H1 (cell line): ENCODE results near the gene SLC16A9. TPM values are rescaled to one million over a fixed set of nuclear protein-coding genes. Genes with fewer than 3 reads are reported as not detected.
A peak's percentile ranks its signal among the peaks of the same experiment; 100 is the strongest.

ENCODE experiments used
- CTCF ChIA-PET: fragments of 300-600 bp; sonication (Branson Sonifier 250); formaldehyde crosslinking; loops from one replicate; lab custom pipeline; 2021; ENCODE audit not compliant: partially characterized antibody; lab: Charles Lee
- POLR2A ChIA-PET: fragments of 300-600 bp; sonication (Branson Sonifier 250); formaldehyde crosslinking; loops from one replicate; lab custom pipeline; 2021; ENCODE audit warnings: inconsistent platforms; ENCODE audit not compliant: partially characterized antibody; lab: Charles Lee
- DNase-seq, 2 experiments: peaks; one replicate each; pipeline versions ENCODE4 v3.0.0 to v3.0.0-alpha.2; 2010 to 2022; ENCODE audit warnings: low spot score in 2 of 2, low read depth in 1 of 2, mixed read lengths in 1 of 2
- FAIRE-seq: peaks from 2 replicates; lab custom pipeline; 2011; peaks lifted over from hg19 to GRCh38; lab: Jason Lieb, UNC
- H2AFZ ChIP-seq: 2 replicates; pipeline ENCODE4 v1.8.1; 2012; ENCODE audit warnings: low read length, inconsistent platforms
- H2AK5ac ChIP-seq: 2 replicates; pipeline ENCODE4 v1.6.1; 2013; ENCODE audit warnings: low read depth, low read length
- H2BK120ac ChIP-seq: replicated peaks from 2 replicates; pipeline ENCODE3; 2013; ENCODE audit warnings: low read depth, low read length, inconsistent platforms
- H2BK12ac ChIP-seq: 2 replicates; pipeline ENCODE4 v1.6.1; 2013; ENCODE audit warnings: low read depth, low read length
- H2BK15ac ChIP-seq: 2 replicates; pipeline ENCODE4 v1.6.1; 2013; ENCODE audit warnings: low read length
- H2BK20ac ChIP-seq: 2 replicates; pipeline ENCODE4 v1.6.1; 2013; ENCODE audit warnings: low read length
- H2BK5ac ChIP-seq: 2 replicates; pipeline ENCODE4 v1.6.1; 2013; ENCODE audit warnings: low read depth, low read length
- H3K14ac ChIP-seq: 2 replicates; pipeline ENCODE4 v1.6.1; 2013; ENCODE audit warnings: inconsistent platforms; ENCODE audit not compliant: insufficient read length
- H3K18ac ChIP-seq: 2 replicates; pipeline ENCODE4 v1.6.1; 2013; ENCODE audit warnings: low read length; ENCODE audit errors: extremely low read depth
- H3K23ac ChIP-seq: 2 replicates; pipeline ENCODE4 v1.6.1; 2013; ENCODE audit warnings: inconsistent platforms; ENCODE audit not compliant: insufficient read length
- H3K23me2 ChIP-seq: 2 replicates; pipeline ENCODE4 v1.6.1; 2013; ENCODE audit warnings: low read depth, low read length
- H3K27ac ChIP-seq: 2 replicates; pipeline ENCODE4 v1.6.1; 2011; ENCODE audit warnings: low read depth, low read length, inconsistent platforms
- H3K27me3 ChIP-seq, 4 experiments: replicated peaks in 1 of 4; 1 replicate in 1 of 4; 2 replicates in 3 of 4; pipeline versions ENCODE4 v1.6.1 to v1.8.1; 2011 to 2013; ENCODE audit warnings: low read length in 3 of 4, mild to moderate bottlenecking in 3 of 4, inconsistent platforms in 2 of 4, mixed read lengths in 2 of 4, moderate library complexity in 1 of 4; ENCODE audit not compliant: control insufficient read depth in 3 of 4, insufficient read depth in 3 of 4; ENCODE audit errors: extremely low read depth in 1 of 4
- H3K36me3 ChIP-seq, 4 experiments: 2 replicates each; pipeline versions ENCODE4 v1.6.1 to v1.8.1; 2011 to 2013; ENCODE audit warnings: mild to moderate bottlenecking in 4 of 4, low read length in 3 of 4, moderate library complexity in 2 of 4, control low read depth in 1 of 4, inconsistent platforms in 1 of 4; ENCODE audit not compliant: insufficient read depth in 4 of 4, control insufficient read depth in 2 of 4
- H3K4ac ChIP-seq: replicated peaks from 2 replicates; pipeline ENCODE3; 2013; ENCODE audit warnings: low read length, low read depth, mixed read lengths, inconsistent platforms; ENCODE audit not compliant: insufficient read length
- H3K4me1 ChIP-seq, 4 experiments: replicated peaks in 1 of 4; 1 replicate in 1 of 4; 2 replicates in 3 of 4; pipeline versions ENCODE4 v1.6.1 to v1.8.1; 2011 to 2013; ENCODE audit warnings: low read length in 3 of 4, inconsistent platforms in 2 of 4, mixed read lengths in 1 of 4; ENCODE audit not compliant: insufficient read depth in 4 of 4, control insufficient read depth in 3 of 4
- H3K4me2 ChIP-seq, 2 experiments: 2 replicates each; pipeline versions ENCODE4 v1.6.1 to v1.8.1; 2011 to 2013; ENCODE audit warnings: low read depth in 2 of 2, low read length in 2 of 2, control low read depth in 1 of 2, inconsistent platforms in 1 of 2, mild to moderate bottlenecking in 1 of 2; ENCODE audit not compliant: insufficient read depth in 1 of 2
- H3K4me3 ChIP-seq, 4 experiments: fragments of 200-600, 300-600 bp in 1 of 4; sonication (generic), shearing (Covaris generic), sonication (Bioruptor Twin) in 1 of 4; 2 replicates each; pipeline versions ENCODE4 v1.5.1 to v1.8.1; 2011 to 2016; ENCODE audit warnings: low read length in 4 of 4, low read depth in 3 of 4, control low read depth in 2 of 4, inconsistent platforms in 2 of 4, mild to moderate bottlenecking in 2 of 4, mixed read lengths in 1 of 4, moderate library complexity in 1 of 4; ENCODE audit not compliant: insufficient read depth in 2 of 4; ENCODE audit errors: extremely low read depth in 1 of 4
- H3K56ac ChIP-seq: replicated peaks from 2 replicates; pipeline ENCODE3; 2013; ENCODE audit warnings: low read depth, mild to moderate bottlenecking, mixed read lengths, low read length, inconsistent platforms; ENCODE audit not compliant: insufficient read length
- H3K79me1 ChIP-seq: 2 replicates; pipeline ENCODE4 v1.6.1; 2013; ENCODE audit warnings: low read depth, low read length, control low read depth
- H3K79me2 ChIP-seq, 2 experiments: 2 replicates each; pipeline versions ENCODE4 v1.6.1 to v1.8.1; 2012 to 2013; ENCODE audit warnings: low read length in 2 of 2, mild to moderate bottlenecking in 2 of 2, inconsistent platforms in 1 of 2; ENCODE audit not compliant: insufficient read depth in 2 of 2, control insufficient read depth in 1 of 2
- H3K9ac ChIP-seq, 4 experiments: replicated peaks in 1 of 4; 1 replicate in 1 of 4; 2 replicates in 3 of 4; pipeline versions ENCODE4 v1.6.1 to v1.8.1; 2011 to 2013; ENCODE audit warnings: low read depth in 3 of 4, low read length in 3 of 4, control low read depth in 2 of 4, mild to moderate bottlenecking in 2 of 4, moderate library complexity in 2 of 4, inconsistent platforms in 1 of 4; ENCODE audit errors: extremely low read depth in 1 of 4
- H3K9me3 ChIP-seq, 2 experiments: 2 replicates each; pipeline versions ENCODE4 v1.6.1 to v1.8.1; 2012 to 2013; ENCODE audit warnings: mild to moderate bottlenecking in 2 of 2, moderate library complexity in 2 of 2, control low read depth in 1 of 2, inconsistent platforms in 1 of 2, low read depth in 1 of 2, low read length in 1 of 2, mixed read lengths in 1 of 2; ENCODE audit not compliant: insufficient read depth in 2 of 2
- H4K20me1 ChIP-seq, 2 experiments: replicated peaks in 1 of 2; 2 replicates each; pipeline versions ENCODE3 to v1.8.1; 2011 to 2013; ENCODE audit warnings: inconsistent platforms in 2 of 2, low read length in 2 of 2, mild to moderate bottlenecking in 1 of 2; ENCODE audit not compliant: insufficient read depth in 2 of 2, control insufficient read depth in 1 of 2
- H4K5ac ChIP-seq: 2 replicates; pipeline ENCODE4 v1.6.1; 2013; ENCODE audit warnings: low read length, low read depth, mixed read lengths, inconsistent platforms; ENCODE audit not compliant: insufficient read length
- H4K8ac ChIP-seq: 2 replicates; pipeline ENCODE4 v1.8.0; 2013; ENCODE audit warnings: mild to moderate bottlenecking, moderate library complexity, low read length, inconsistent platforms; ENCODE audit not compliant: insufficient read depth; ENCODE audit errors: extremely low read depth
- H4K91ac ChIP-seq: replicated peaks from 2 replicates; pipeline ENCODE3; 2013; ENCODE audit warnings: low read length, mixed read lengths, inconsistent platforms; ENCODE audit not compliant: insufficient read length
- BRCA1 ChIP-seq: IDR thresholded peaks from 2 replicates; pipeline ENCODE4 v1.6.1; 2012; ENCODE audit warnings: low read depth, low read length, improper control_type of control experiment
- EGR1 ChIP-seq: IDR thresholded peaks from 2 replicates; pipeline ENCODE4 v1.6.1; 2011; ENCODE audit warnings: low read depth, low read length, borderline replicate concordance
- JUN ChIP-seq: IDR thresholded peaks from 2 replicates; pipeline ENCODE4 v1.6.1; 2011; ENCODE audit warnings: low read depth, mild to moderate bottlenecking, improper control_type of control experiment, low read length
- KDM1A ChIP-seq: fragments of 200-600, 300-600 bp; sonication (generic); IDR thresholded peaks from 2 replicates; pipeline ENCODE4 v1.7.1; 2016; ENCODE audit warnings: mild to moderate bottlenecking, low read length, borderline replicate concordance
- RAD21 ChIP-seq, 2 experiments: IDR thresholded peaks in 1 of 2; conservative IDR thresholded peaks in 1 of 2; 2 replicates each; pipeline ENCODE4 v1.6.1; 2011; ENCODE audit warnings: low read depth in 2 of 2, low read length in 2 of 2, improper control_type of control experiment in 1 of 2, inconsistent platforms in 1 of 2, mild to moderate bottlenecking in 1 of 2, moderate library complexity in 1 of 2
- RNF2 ChIP-seq: fragments of 200-900, 300-1000 bp; sonication (generic); IDR thresholded peaks from 2 replicates; pipeline ENCODE4 v1.7.1; 2016; ENCODE audit warnings: borderline replicate concordance, low read depth, mild to moderate bottlenecking, antibody characterized with exemption, low read length; ENCODE audit not compliant: poor library complexity, severe bottlenecking; ENCODE audit errors: missing control alignments
- TAF1 ChIP-seq: IDR thresholded peaks from 2 replicates; pipeline ENCODE4 v1.6.1; 2011; ENCODE audit warnings: mild to moderate bottlenecking, low read depth, low read length
- TBP ChIP-seq: IDR thresholded peaks from 2 replicates; pipeline ENCODE4 v1.6.1; 2011; ENCODE audit warnings: low read depth, low read length, improper control_type of control experiment
- WGBS, 2 experiments: shearing (Covaris generic) in 1 of 2; methylation state at CpG; one replicate each; pipeline versions ENCODE4 v1.1.6 to v1.1.7; 2013 to 2015; ENCODE audit warnings: low lambda C conversion rate in 2 of 2, mixed read lengths in 2 of 2, inconsistent platforms in 1 of 2, low coverage in 1 of 2, missing lambda C conversion rate in 1 of 2; ENCODE audit not compliant: insufficient replicate concordance in 2 of 2, insufficient coverage in 1 of 2, insufficient read length in 1 of 2; ENCODE audit errors: extremely low coverage in 1 of 2, missing lambda C conversion rate in 1 of 2; 5-methylcytosine and 5-hydroxymethylcytosine counted together
- polyA plus RNA-seq, 7 experiments: library from polyadenylated mRNA; depleted of rRNA in 3 of 7; stranded (reverse) in 5 of 7; unstranded in 2 of 7; fragments of >200 nt in 5 of 7; fragments of 200-250 nt in 2 of 7; gene quantifications; 1 replicate in 5 of 7; 2 replicates in 1 of 7; 4 replicates in 1 of 7; pipeline versions ENCODE4 v1.2.1 to v1.2.3, GENCODE V29; 2011 to 2013; ENCODE audit warnings: missing spikeins in 2 of 7, mixed read lengths in 2 of 7
- total RNA-seq: library from RNA; stranded (reverse); fragmentation: NEBNext Ultra II Directional; extraction: Animal tissue kit (Norgen Biotek cat#: 25700); gene quantifications from 2 replicates; pipeline ENCODE4 v1.2.1, GENCODE V29; 2021
- TF ChIP-seq, protein P1 (sequence below): IDR thresholded peaks from 2 replicates; pipeline ENCODE4 v1.6.1; 2011; ENCODE audit warnings: low read length, improper control_type of control experiment

The SLC16A9 gene
- total and polyA plus RNA-seq, 2 of the 8 experiments (the other 6 are each of a cell fraction or from before 2014, with no cell fraction given), result 11.2 to 20.5 TPM

DNA sequence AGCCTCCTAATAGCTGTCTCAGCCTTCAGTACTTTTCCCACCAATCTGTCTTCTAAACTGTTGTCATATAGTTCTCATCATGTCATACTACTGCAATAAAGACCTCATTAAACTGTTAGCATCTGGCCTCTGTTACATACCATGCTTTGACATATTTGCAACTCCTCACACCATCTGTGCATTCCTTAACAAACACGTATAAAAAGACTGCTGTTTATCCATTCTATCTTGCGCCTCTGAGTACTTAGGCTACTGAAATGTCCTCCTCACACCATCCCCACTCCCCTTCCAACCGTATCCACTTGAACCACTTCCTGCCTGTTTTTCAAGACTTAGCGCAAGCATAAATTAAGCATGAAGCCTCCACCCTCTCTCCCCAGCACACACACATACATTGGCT is 41.6 kb downstream of the SLC16A9 start:
- Histone ChIP-seq H3K56ac (no peak overlapping the region), H3K27me3 (no peaks in the 10 kb centered on the region), H2BK12ac (no peak overlapping the region), H3K4me3 (no peak overlapping the region), H3K23ac (no peak overlapping the region), H3K4me1 (no peaks in the 10 kb centered on the region), H2BK20ac (no peak overlapping the region), H3K9me3 (no peaks in the 10 kb centered on the region), H4K91ac (no peak overlapping the region), H3K4me2 (no peak overlapping the region), H4K8ac (no peak overlapping the region), H2BK120ac (no peak overlapping the region), H2BK5ac (no peak overlapping the region), H4K20me1 (no peaks in the 10 kb centered on the region), H2AK5ac (no peak overlapping the region), H3K4ac (no peak overlapping the region), H3K23me2 (no peaks in the 10 kb centered on the region), H3K18ac (no peak overlapping the region), H3K14ac (no peak overlapping the region), H2AFZ (no peak overlapping the region), H3K79me2 (no peaks in the 10 kb centered on the region; a peak in 1 of 4 replicates), H2BK15ac (0 out of 2 replicates have a peak overlapping the region, but pooled peaks have one; percentile 31), H3K36me3 (peaks cover 0 to 22% (median 11%) of the 10 kb centered on the region in 4 experiments; a peak in 5 of 8 replicates), H3K9ac (no peak overlapping the region), H3K27ac (no peak overlapping the region), H4K5ac (no peak overlapping the region), H3K79me1 (no peaks in the 10 kb centered on the region; the same call in 1 of the 2 replicates)
- FAIRE-seq, result no peak
- no peak for DNase-seq
- 87% methylated on average over 4 of the region's 4 CpGs; no CpG with 5 or more reads in 1 of the 2 experiments for WGBS, 2 experiments
- POLR2A ChIA-PET, result no interaction called here
- CTCF ChIA-PET, result interaction anchor here (1.0 to 1.7 kb wide), 2 partner anchors 11 to 44 kb away, joined by 3 to 6 read pairs; no protein-coding TSS in a partner anchor
- TF ChIP-seq RAD21 (IDR thresholded peaks at IDR 0.05 in 1 of 2, conservative IDR thresholded peaks at IDR 0.05 in 1 of 2; ENCODE audit: low read depth in 2 of 2, low read length in 2 of 2), result no peak
- TF ChIP-seq TBP, result no peak
- TF ChIP-seq EGR1, result no peak
- TF ChIP-seq TAF1, result no peak
- TF ChIP-seq RNF2, result no peak
- no peak for TF ChIP-seq JUN
- no peak for TF ChIP-seq KDM1A
- no peak for TF ChIP-seq BRCA1
- TF ChIP-seq, protein P1, sequence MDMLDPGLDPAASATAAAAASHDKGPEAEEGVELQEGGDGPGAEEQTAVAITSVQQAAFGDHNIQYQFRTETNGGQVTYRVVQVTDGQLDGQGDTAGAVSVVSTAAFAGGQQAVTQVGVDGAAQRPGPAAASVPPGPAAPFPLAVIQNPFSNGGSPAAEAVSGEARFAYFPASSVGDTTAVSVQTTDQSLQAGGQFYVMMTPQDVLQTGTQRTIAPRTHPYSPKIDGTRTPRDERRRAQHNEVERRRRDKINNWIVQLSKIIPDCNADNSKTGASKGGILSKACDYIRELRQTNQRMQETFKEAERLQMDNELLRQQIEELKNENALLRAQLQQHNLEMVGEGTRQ, result no peak
